ENCODE results near the gene CTAG1A.
"Not testable (repeated sequence)": the region's sequence is repeated elsewhere in the genome, so short reads cannot be mapped to it uniquely, and the experiment has no call there.

Gene CTAG1A

DNA sequence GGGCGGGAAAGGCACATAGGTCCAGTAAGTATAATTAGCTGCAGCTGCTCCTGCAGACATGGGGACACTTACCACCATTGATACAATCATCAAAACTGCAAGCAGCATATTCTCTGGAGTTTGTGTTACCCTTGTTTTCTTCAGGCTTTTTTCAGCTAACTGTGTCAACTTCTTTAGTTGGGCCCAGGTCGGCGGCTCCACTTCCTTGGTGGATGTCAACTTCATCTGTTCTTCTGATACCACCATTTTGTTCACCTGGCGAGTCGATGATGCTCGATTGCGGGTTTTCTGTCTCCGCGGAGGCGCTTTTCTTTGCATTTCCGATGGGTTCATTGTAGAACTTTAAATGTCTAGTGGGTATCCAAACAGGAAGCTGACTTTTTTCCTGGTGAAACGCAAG, 26.2 kb downstream of the CTAG1A start:
- not testable (repeated sequence) for DNase-seq (ENCODE audit: low read depth in 1 of 2, low spot score in 1 of 2)

DNA sequence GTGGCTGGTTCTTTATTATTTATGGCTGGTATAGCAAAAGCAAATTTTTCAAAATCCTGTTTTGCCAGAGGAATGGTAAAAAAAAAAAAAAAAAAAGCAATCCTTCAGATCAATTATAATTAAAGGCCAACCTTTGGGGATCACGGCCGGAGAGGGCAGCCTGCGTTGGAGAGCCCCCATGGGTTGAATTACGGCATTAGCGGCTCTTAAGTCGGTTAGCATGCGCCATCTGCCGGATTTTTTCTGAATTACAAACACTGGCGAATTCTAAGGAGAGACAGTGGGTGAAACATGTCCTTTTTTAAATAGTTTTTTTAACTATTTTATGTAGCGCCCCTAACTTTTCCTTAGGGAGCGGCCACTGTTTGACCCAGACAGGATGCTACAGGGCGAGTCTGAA, 28.7 kb downstream of the CTAG1A start:
- not testable (repeated sequence) for DNase-seq (ENCODE audit: low read depth in 1 of 2, low spot score in 1 of 2)

DNA sequence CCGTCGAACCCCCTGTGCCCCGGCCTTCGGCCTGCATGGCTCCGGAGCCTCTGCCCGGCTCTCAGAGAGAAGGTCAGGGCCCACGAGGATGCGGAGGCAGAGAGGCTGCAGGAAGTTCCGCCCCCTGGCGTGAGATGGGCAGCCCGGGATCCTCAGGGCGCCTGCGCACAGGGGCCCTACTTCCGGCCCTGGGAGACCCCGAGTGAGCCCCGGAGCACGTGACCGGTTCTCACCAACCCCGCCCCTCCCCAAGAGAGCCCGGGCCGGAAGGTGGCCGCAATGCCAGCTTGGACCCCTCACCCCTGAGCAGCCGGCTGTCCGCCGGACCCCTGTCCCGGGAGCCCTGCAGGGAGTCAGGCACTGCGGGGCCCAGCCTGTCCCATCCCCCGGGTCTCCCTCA, 34.2 kb downstream of the CTAG1A start, which contains the start of gene CTAG1B:
CTAG1B (minus strand) TSS at position 101 of the 400 bp plus-strand sequence; CDS start at position 37, 64 bp downstream.
- DNase-seq (ENCODE audit: low read depth in 1 of 2, low spot score in 1 of 2), result not testable (repeated sequence)

DNA sequence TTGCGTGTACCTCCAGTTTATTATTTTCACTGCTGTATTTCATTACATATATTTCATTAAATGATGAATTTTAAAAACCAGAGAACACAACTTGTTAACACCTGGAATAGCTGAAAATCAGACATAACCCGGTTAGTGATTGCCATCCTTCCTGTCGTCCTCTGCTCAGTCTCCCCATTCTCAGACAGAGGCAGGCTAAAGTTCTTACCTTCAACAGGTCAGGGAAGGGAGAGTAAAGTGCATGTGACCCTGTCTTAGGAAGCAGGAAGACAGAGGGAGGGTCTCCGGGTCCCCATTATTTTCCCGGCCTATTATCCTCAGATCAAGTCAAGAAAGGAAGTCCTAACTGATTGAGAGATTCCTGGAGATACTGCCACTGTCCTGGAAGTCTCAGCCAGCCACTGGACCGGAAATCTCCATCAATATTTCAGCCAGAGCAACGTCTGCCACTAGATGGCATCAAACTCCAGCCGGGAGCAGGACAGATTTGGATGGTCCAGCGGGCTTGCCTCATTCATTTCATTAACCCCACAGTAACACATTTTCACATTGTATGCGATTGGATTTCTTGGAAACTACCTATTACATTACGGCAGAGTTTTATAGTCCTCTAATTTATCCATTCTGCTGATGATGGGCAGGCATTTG, 36.0 kb downstream of the CTAG1A start:
- DNase-seq (ENCODE audit: low read depth in 1 of 2, low spot score in 1 of 2), result not testable (repeated sequence)

DNA sequence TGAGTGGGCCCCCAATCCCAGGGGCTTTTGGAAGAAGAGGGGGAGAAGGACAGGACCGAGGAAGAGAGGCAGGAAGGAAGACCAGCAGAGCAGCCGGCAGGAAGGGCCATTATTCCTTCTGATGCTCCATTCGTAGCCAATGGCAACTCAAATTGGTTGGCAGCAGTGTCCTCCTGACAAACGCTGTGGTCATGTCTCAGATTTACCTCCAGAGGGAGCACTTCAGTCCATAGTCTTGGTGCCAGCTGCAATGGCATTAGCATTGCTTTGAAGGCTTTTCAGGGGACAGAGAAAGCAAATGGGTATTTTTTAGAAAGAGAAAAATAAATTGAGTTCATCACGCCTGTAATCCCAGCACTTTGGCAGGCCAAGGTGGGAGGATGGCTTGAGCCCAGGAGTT, 44.0 kb downstream of the CTAG1A start:
- not testable (repeated sequence) for DNase-seq (ENCODE audit: low read depth in 1 of 2, low spot score in 1 of 2)

DNA sequence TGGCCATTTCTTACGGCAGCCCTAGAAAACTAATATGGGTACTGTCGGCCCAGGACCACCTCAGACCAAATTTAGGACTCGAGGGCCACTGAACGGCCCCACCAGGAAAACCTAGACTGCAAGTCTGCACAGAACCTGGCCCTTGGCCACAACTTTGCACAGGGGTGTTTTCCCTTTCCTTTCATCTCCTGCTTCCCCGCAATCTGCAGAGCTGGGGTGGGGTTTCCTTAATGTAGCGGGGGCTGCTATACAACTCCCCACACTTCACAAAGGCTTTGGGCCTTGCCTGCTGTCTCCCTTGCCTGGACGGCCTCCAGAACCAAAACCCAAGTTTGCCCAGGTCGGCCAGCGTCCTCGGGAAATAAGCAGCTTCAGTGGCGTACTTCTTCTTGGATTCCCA, 46.0 kb downstream of the CTAG1A start:
- not testable (repeated sequence) for DNase-seq (ENCODE audit: low read depth in 1 of 2, low spot score in 1 of 2)

DNA sequence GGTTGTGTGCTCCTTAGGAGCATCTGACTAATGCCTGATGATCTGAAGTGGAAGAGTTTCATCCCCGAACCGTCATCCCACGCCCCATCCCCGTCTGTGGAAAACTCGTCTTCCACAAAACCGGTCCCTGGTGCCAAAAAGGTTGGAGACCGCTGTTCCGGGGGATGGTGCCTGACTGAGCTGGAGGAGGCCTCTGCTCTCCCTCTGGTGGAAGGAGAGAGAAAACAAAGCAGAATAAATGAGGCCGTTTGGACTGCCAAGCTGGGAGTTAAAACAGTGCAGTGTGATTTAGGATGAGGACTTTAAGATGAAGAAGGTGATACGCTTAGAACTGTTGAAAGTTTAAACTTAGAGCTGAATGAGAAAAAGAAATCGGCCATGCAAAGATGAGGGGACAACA, 48.7 kb downstream of the CTAG1A start:
- DNase-seq (ENCODE audit: low read depth in 1 of 2, low spot score in 1 of 2), result not testable (repeated sequence)

Data from activated T-helper 1 cell treated with anti-CD3 and anti-CD28 coated beads, Interleukin-2, amount 50 U/mL, for 16 hours (primary cell).